DLD1 (cell line): ENCODE data around the gene DHX36.

Source experiments
- in situ Hi-C: cut with HindIII; loops from 2 replicates; pipeline ENCODE4 v1.10.0; 2017; ENCODE audit warnings: low sequenced_read_pairs

Gene DHX36

DNA sequence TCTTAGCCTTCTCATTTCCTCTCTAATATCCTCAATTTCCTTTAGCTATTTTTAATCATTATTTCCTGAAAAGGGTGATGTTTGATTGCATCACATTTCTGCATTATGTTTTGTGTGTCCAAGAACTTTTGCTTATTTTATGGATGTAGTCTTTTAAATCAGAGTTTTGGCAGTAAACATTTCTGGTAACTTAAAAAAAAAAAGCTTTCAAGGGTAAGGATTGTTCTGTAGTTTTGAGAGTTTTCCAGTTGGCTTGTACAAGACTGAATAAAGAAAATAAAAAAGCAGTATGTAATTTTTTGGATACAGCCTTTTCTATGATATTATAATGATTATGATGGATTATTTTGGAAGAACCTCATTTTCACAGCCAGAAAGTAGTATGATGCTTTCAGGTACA, 99.4 kb downstream of the DHX36 start:
- in situ Hi-C loops: no loop called here

DNA sequence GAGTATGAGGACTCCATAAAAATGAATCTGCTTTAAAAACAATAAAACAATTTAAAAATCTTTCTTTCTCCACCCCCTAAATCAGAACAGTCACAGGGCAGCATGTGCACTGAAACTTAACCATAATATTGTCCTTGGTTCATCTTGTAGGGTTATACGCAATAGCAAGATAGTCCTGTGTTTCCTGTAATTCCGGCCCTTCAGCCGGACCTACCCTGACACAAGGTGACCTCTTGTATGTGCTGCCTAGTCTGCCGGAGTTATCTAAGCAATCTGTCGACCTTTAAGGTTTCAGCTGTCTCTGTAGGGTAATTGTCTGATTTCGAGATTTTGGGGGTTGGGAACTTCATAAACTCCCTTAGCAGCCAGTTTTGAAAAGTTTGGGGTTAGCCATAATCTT, 99.9 kb downstream of the DHX36 start:
- in situ Hi-C loops: no loop called here

DNA sequence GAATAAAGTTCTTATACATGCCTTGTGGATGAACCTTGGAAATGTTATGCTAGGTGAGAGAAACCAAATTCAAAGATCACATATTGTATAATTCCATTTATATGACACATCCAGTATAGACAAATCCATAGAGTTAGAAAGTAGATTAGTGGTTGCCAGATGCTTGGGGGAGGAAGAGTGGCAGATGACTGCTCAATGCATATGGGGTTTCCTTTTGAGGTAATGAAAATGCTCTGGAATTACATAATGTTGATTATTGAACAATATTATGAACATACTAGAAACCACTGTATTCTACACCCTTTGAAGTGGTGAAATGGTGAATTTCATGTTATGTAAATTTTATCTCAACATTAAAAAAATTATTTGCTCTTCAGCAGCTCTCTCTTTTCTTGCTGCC, 100.8 kb downstream of the DHX36 start:
- in situ Hi-C loops: no loop called here
